Tibial nerve (tissue), 4 donors: ENCODE data around the gene INHBC. TPM values are rescaled to one million over a fixed set of nuclear protein-coding genes. Genes with fewer than 3 reads are reported as not detected.

ENCODE experiments used
- DNase-seq, 2 donors: peaks; one replicate each; pipeline ENCODE4 v3.0.0-alpha.2; 2019; ENCODE audit warnings: low spot score in 2 of 2
- H3K27ac ChIP-seq, 4 donors: fragments of 200-600 bp; sonication (generic) in 3 of 4; one replicate each; pipeline ENCODE4 v1.5.1; 2017 to 2019; ENCODE audit warnings: mild to moderate bottlenecking in 1 of 4
- H3K27me3 ChIP-seq, 2 donors: fragments of 200-600 bp; sonication (generic) in 1 of 2; one replicate each; pipeline versions ENCODE4 v1.5.1 to v1.6.0; 2017 to 2019
- H3K36me3 ChIP-seq, 3 donors: fragments of 200-600 bp; sonication (generic); one replicate each; pipeline ENCODE4 v1.5.1; 2018 to 2019
- H3K4me1 ChIP-seq, 4 donors: fragments of 200-600 bp; sonication (generic) in 3 of 4; one replicate each; pipeline ENCODE4 v1.5.1; 2017 to 2019
- H3K4me3 ChIP-seq, 4 donors: fragments of 200-600 bp; sonication (generic) in 3 of 4; one replicate each; pipeline ENCODE4 v1.5.1; 2017 to 2019; ENCODE audit warnings: mild to moderate bottlenecking in 1 of 4, moderate library complexity in 1 of 4
- H3K9me3 ChIP-seq, 4 donors: fragments of 200-600 bp; sonication (generic) in 3 of 4; one replicate each; pipeline ENCODE4 v1.5.1; 2017 to 2019
- CTCF ChIP-seq, 5 experiments: fragments of 200-600 bp in 3 of 5; fragments of 450-650 bp in 2 of 5; sonication (generic) in 3 of 5; IDR thresholded peaks; one replicate each; pipeline ENCODE4 v1.5.1; 2016 to 2019; ENCODE audit warnings: antibody characterized with exemption in 5 of 5, mild to moderate bottlenecking in 3 of 5, moderate library complexity in 2 of 5
- EP300 ChIP-seq, 2 donors: sonication (generic); formaldehyde crosslinking; IDR thresholded peaks; one replicate each; pipeline ENCODE4 v1.6.1; 2017; ENCODE audit warnings: antibody characterized with exemption in 2 of 2, mild to moderate bottlenecking in 1 of 2
- POLR2A ChIP-seq, 2 donors: fragments of 450-650 bp; IDR thresholded peaks; one replicate each; pipeline ENCODE4 v1.6.1; 2017; ENCODE audit warnings: antibody characterized with exemption in 2 of 2, mild to moderate bottlenecking in 2 of 2, moderate library complexity in 2 of 2
- WGBS, 2 donors: methylation state at CpG; one replicate each; pipeline ENCODE4 v1.1.5; 2018; 5-methylcytosine and 5-hydroxymethylcytosine counted together
- total RNA-seq, 4 donors: library from RNA; depleted of rRNA; stranded (reverse); fragments of >200 nt; gene quantifications; one replicate each; pipeline ENCODE4 v1.1.0, GENCODE V29; 2016

Gene INHBC
- total RNA-seq, 4 donors from 2014 or later, result not detected

- Histone ChIP-seq H3K4me1 (peaks cover 0 to 19% (median 6%) of the 10 kb centered on the region in 4 donors), H3K4me3 (no peak within 1 kb of the TSS), H3K36me3 (no peaks in the 10 kb centered on the region), H3K27me3 (peaks cover 0 to 6% of the 10 kb centered on the region in 2 donors), H3K9me3 (no peaks in the 10 kb centered on the region), H3K27ac (no peak within 1 kb of the TSS)
- no peak for TF ChIP-seq POLR2A (IDR thresholded peaks at IDR 0.05)
- TF ChIP-seq EP300 (IDR thresholded peaks at IDR 0.05), result no peak
- no peak for TF ChIP-seq CTCF (IDR thresholded peaks at IDR 0.05)
- DNase-seq, result no peak
- 43 to 54% methylated on average over 9 to 10 of the region's 10 CpGs for WGBS, 2 donors
These were observed 20.2 kb downstream of the INHBC start, which contains the start of gene INHBE for GRCh38 chr12:57454566-57455373. Gene INHBE, plus strand, starts transcription at chr12:57455307. Its CDS starts 230 bp downstream, at chr12:57455537.

GRCh38 chr12:57455374-57456144, 21.0 kb downstream of the INHBC start:
- peaks cover 0 to 27% (median 12%) of the 10 kb centered on the region in 4 donors for H3K4me1 ChIP-seq
- no peak for DNase-seq
- H3K27ac ChIP-seq, result no peak overlapping the region
- peaks cover 0 to 6% of the 10 kb centered on the region in 2 donors for H3K27me3 ChIP-seq
- no peak overlapping the region for H3K4me3 ChIP-seq
- no peaks in the 10 kb centered on the region for H3K9me3 ChIP-seq
- no peaks in the 10 kb centered on the region for H3K36me3 ChIP-seq
- TF ChIP-seq POLR2A (IDR thresholded peaks at IDR 0.05) (no peak), CTCF (IDR thresholded peaks at IDR 0.05) (no peak), EP300 (IDR thresholded peaks at IDR 0.05) (no peak)
- WGBS, 2 donors, result 49 to 54% methylated on average over 7 to 10 of the region's 10 CpGs

- no peak overlapping the region for H3K4me3 ChIP-seq
- peaks cover 0 to 6% of the 10 kb centered on the region in 2 donors for H3K27me3 ChIP-seq
- TF ChIP-seq POLR2A (IDR thresholded peaks at IDR 0.05) (no peak), EP300 (IDR thresholded peaks at IDR 0.05) (no peak), CTCF (IDR thresholded peaks at IDR 0.05) (peak in 3 of 5 experiments; percentile 29 to 43 (median 41))
- peak overlapping the region in 1 of 4 donors; percentile 7 for H3K27ac ChIP-seq
- WGBS, 2 donors, result 41 to 47% methylated on average over 10 to 15 of the region's 15 CpGs
- no peaks in the 10 kb centered on the region for H3K36me3 ChIP-seq
- no peak for DNase-seq
- no peaks in the 10 kb centered on the region for H3K9me3 ChIP-seq
- H3K4me1 ChIP-seq, result peaks cover 0 to 33% (median 19%) of the 10 kb centered on the region in 4 donors
These were observed 21.6 kb downstream of the INHBC start for GRCh38 chr12:57456145-57456700.

- H3K27me3 ChIP-seq, result peaks cover 0 to 6% of the 10 kb centered on the region in 2 donors
- peaks cover 0 to 38% (median 23%) of the 10 kb centered on the region in 4 donors for H3K4me1 ChIP-seq
- H3K9me3 ChIP-seq, result no peaks in the 10 kb centered on the region
- peak overlapping the region in 1 of 4 donors; percentile 7 for H3K27ac ChIP-seq
- 92 to 96% methylated on average over 6 of the region's 6 CpGs for WGBS, 2 donors
- no peaks in the 10 kb centered on the region for H3K36me3 ChIP-seq
- TF ChIP-seq CTCF (IDR thresholded peaks at IDR 0.05) (no peak), POLR2A (IDR thresholded peaks at IDR 0.05) (no peak), EP300 (IDR thresholded peaks at IDR 0.05) (no peak)
- H3K4me3 ChIP-seq, result no peak overlapping the region
- DNase-seq, result no peak
These were observed 22.3 kb downstream of the INHBC start for GRCh38 chr12:57456737-57457490.
